ENCODE data around the gene RELL1. TPM values are rescaled to one million over a fixed set of nuclear protein-coding genes. Genes with fewer than 3 reads are reported as not detected.

The RELL1 gene
- total and polyA plus RNA-seq, 10 of the 15 experiments (the other 5 are each of a cell fraction or from before 2014, with no cell fraction given), result 0.20 to 10.9 (median 3.9) TPM

DNA sequence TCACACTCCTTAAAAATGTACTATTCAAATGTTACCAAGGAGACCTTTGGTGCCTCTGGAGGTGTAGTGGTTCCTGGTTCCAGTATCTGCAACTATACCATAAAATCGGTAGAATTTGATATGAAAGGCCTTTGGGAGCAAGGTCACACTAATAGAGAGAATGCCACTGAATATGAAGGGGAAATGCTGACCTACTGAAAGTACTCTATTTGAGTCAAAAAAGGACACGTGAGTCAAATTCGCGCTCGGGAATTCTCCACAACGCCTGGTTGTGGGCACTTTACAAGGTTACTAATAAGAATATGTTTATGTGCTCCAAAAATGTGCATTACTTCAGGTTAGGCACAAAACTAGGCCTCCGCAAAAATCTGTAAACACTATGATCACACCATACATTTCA lies 39.5 kb upstream of the RELL1 start:
- ChIA-PET RAD21 (ENCODE audit: unreplicated experiment) (no interaction called here), SMC1A (ENCODE audit: uncharacterized antibody, unreplicated experiment) (interaction anchor here (1.7 kb wide), 1 partner anchor 9 kb away, joined by 3 read pairs; no protein-coding TSS in a partner anchor), POLR2A (no interaction called here), CTCF (no interaction called here)
- BruUV-seq (replicated peaks), result no TSS peak
- WGBS (ENCODE audit: insufficient coverage, insufficient replicate concordance, low lambda C conversion rate, missing lambda C conversion rate), result 2% methylated on average over 7 of the region's 7 CpGs
- no peaks in the 10 kb centered on the region for H3K9me3 ChIP-seq (replicated peaks; ENCODE audit: control insufficient read depth, insufficient read depth, low read length)
- in situ Hi-C loops (cut with MboI) (no loop called here), intact Hi-C loops (cut with micrococcal nuclease; ENCODE audit: unreplicated experiment) (no loop called here)
- H3K4me1 ChIP-seq (ENCODE audit: control insufficient read depth, insufficient read depth, low read length), result peaks cover 5% of the 10 kb centered on the region
- H3K4me2 ChIP-seq (ENCODE audit: control insufficient read depth, insufficient read depth), result no peak overlapping the region; the same call in 1 of the 2 replicates
- no peaks in the 10 kb centered on the region for H4K20me1 ChIP-seq (ENCODE audit: control insufficient read depth, insufficient read depth)
- H3K36me3 ChIP-seq (ENCODE audit: control insufficient read depth in 2 of 2, insufficient read depth in 2 of 2, low read length in 1 of 2), result no peaks in the 10 kb centered on the region
- H3K27me3 ChIP-seq (replicated peaks in 1 of 2; ENCODE audit: control insufficient read depth in 2 of 2, insufficient read depth in 2 of 2, low read length in 1 of 2), result no peaks in the 10 kb centered on the region
- ATAC-seq (peak; percentile 75), FAIRE-seq (no peak), DNase-seq (ENCODE audit: low read depth, low spot score) (peak; percentile 20)
- no peak overlapping the region for H3K4me3 ChIP-seq
- H3K79me2 ChIP-seq (ENCODE audit: control insufficient read depth, insufficient read depth, low read length), result no peaks in the 10 kb centered on the region
- H3K27ac ChIP-seq (ENCODE audit: control insufficient read depth, insufficient read depth), result no peak overlapping the region
- H2AFZ ChIP-seq (ENCODE audit: control insufficient read depth, low read depth, low read length), result peak overlapping the region; percentile 3; the same call in 1 of the 2 replicates
- H3K9ac ChIP-seq (ENCODE audit: control insufficient read depth, insufficient read depth, low read length), result no peak overlapping the region
- TF ChIP-seq BACH1 (IDR thresholded peaks at IDR 0.05; ENCODE audit: borderline replicate concordance) (no peak), NBN (IDR thresholded peaks at IDR 0.05) (no peak), FOXM1 (IDR thresholded peaks at IDR 0.05; ENCODE audit: low read depth, low read length) (peak; percentile 90; the same call in 1 of the 2 replicates), EZH2 (IDR thresholded peaks at IDR 0.05; ENCODE audit: borderline replicate concordance, control insufficient read depth, low read depth, low read length) (no peak), MTA2 (IDR thresholded peaks at IDR 0.05; ENCODE audit: low read depth) (no peak; the same call in 1 of the 2 replicates), SRF (IDR thresholded peaks at IDR 0.05; ENCODE audit: low read depth in 2 of 2, low read length in 2 of 2) (peak in 1 of 2 experiments; percentile 65; a peak in 1 of 4 replicates), CREM (IDR thresholded peaks at IDR 0.05; ENCODE audit: low read depth) (peak; percentile 77), RUNX3 (IDR thresholded peaks at IDR 0.05; ENCODE audit: low read length) (peak; percentile 92), GABPA (IDR thresholded peaks at IDR 0.05; ENCODE audit: low read depth) (0 out of 2 replicates have a peak, but pooled peaks have one; percentile 49), HDAC2 (IDR thresholded peaks at IDR 0.05) (no peak), EED (IDR thresholded peaks at IDR 0.05; ENCODE audit: low read depth) (peak; percentile 92), ZBED1 (IDR thresholded peaks at IDR 0.05; ENCODE audit: borderline replicate concordance) (peak; percentile 58; the same call in 1 of the 2 replicates), KAT2A (conservative IDR thresholded peaks at IDR 0.05; ENCODE audit: control insufficient read depth, low read depth, low read length) (no peak), SMC3 (IDR thresholded peaks at IDR 0.05; ENCODE audit: borderline replicate concordance, low read length) (no peak), IRF4 (IDR thresholded peaks at IDR 0.05; ENCODE audit: low read depth, low read length) (peak; percentile 77; the same call in 1 of the 2 replicates)
- TF ChIP-seq, protein P1, sequence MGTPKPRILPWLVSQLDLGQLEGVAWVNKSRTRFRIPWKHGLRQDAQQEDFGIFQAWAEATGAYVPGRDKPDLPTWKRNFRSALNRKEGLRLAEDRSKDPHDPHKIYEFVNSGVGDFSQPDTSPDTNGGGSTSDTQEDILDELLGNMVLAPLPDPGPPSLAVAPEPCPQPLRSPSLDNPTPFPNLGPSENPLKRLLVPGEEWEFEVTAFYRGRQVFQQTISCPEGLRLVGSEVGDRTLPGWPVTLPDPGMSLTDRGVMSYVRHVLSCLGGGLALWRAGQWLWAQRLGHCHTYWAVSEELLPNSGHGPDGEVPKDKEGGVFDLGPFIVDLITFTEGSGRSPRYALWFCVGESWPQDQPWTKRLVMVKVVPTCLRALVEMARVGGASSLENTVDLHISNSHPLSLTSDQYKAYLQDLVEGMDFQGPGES (IDR thresholded peaks at IDR 0.05), result no peak
- TF ChIP-seq, protein P2, sequence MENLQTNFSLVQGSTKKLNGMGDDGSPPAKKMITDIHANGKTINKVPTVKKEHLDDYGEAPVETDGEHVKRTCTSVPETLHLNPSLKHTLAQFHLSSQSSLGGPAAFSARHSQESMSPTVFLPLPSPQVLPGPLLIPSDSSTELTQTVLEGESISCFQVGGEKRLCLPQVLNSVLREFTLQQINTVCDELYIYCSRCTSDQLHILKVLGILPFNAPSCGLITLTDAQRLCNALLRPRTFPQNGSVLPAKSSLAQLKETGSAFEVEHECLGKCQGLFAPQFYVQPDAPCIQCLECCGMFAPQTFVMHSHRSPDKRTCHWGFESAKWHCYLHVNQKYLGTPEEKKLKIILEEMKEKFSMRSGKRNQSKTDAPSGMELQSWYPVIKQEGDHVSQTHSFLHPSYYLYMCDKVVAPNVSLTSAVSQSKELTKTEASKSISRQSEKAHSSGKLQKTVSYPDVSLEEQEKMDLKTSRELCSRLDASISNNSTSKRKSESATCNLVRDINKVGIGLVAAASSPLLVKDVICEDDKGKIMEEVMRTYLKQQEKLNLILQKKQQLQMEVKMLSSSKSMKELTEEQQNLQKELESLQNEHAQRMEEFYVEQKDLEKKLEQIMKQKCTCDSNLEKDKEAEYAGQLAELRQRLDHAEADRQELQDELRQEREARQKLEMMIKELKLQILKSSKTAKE (IDR thresholded peaks at IDR 0.05; ENCODE audit: low read depth, poor library complexity, severe bottlenecking), result no peak
- TF ChIP-seq, protein P3, sequence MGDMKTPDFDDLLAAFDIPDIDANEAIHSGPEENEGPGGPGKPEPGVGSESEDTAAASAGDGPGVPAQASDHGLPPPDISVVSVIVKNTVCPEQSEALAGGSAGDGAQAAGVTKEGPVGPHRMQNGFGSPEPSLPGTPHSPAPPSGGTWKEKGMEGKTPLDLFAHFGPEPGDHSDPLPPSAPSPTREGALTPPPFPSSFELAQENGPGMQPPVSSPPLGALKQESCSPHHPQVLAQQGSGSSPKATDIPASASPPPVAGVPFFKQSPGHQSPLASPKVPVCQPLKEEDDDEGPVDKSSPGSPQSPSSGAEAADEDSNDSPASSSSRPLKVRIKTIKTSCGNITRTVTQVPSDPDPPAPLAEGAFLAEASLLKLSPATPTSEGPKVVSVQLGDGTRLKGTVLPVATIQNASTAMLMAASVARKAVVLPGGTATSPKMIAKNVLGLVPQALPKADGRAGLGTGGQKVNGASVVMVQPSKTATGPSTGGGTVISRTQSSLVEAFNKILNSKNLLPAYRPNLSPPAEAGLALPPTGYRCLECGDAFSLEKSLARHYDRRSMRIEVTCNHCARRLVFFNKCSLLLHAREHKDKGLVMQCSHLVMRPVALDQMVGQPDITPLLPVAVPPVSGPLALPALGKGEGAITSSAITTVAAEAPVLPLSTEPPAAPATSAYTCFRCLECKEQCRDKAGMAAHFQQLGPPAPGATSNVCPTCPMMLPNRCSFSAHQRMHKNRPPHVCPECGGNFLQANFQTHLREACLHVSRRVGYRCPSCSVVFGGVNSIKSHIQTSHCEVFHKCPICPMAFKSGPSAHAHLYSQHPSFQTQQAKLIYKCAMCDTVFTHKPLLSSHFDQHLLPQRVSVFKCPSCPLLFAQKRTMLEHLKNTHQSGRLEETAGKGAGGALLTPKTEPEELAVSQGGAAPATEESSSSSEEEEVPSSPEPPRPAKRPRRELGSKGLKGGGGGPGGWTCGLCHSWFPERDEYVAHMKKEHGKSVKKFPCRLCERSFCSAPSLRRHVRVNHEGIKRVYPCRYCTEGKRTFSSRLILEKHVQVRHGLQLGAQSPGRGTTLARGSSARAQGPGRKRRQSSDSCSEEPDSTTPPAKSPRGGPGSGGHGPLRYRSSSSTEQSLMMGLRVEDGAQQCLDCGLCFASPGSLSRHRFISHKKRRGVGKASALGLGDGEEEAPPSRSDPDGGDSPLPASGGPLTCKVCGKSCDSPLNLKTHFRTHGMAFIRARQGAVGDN (IDR thresholded peaks at IDR 0.05), result no peak
- TF ChIP-seq, protein P4, sequence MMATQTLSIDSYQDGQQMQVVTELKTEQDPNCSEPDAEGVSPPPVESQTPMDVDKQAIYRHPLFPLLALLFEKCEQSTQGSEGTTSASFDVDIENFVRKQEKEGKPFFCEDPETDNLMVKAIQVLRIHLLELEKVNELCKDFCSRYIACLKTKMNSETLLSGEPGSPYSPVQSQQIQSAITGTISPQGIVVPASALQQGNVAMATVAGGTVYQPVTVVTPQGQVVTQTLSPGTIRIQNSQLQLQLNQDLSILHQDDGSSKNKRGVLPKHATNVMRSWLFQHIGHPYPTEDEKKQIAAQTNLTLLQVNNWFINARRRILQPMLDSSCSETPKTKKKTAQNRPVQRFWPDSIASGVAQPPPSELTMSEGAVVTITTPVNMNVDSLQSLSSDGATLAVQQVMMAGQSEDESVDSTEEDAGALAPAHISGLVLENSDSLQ (IDR thresholded peaks at IDR 0.05), result no peak
